HCT116 (cell line): ENCODE results near the gene CCDC183.
"Not testable (repeated sequence)": the region's sequence is repeated elsewhere in the genome, so short reads cannot be mapped to it uniquely, and the experiment has no call there.

Source experiments
- CEBPB ChIP-seq: IDR thresholded peaks from 2 replicates; pipeline ENCODE4 v1.6.1; 2012; ENCODE audit warnings: low read depth
- CTCF ChIP-seq, 3 experiments: fragments of 200-600 bp in 1 of 3; sonication (generic) in 1 of 3; IDR thresholded peaks in 2 of 3; conservative IDR thresholded peaks in 1 of 3; 2 replicates each; pipeline ENCODE4 v1.5.1; 2012 to 2017; ENCODE audit warnings: low read depth in 2 of 3, low read length in 2 of 3, antibody characterized with exemption in 1 of 3, borderline replicate concordance in 1 of 3, control low read depth in 1 of 3, mild to moderate bottlenecking in 1 of 3, mixed read lengths in 1 of 3, mixed run types in 1 of 3, moderate library complexity in 1 of 3; ENCODE audit not compliant: insufficient read depth in 1 of 3
- EZH2 ChIP-seq: fragments of 200-600 bp; sonication (generic); IDR thresholded peaks from 2 replicates; pipeline ENCODE4 v1.6.1; 2017; ENCODE audit warnings: antibody characterized with exemption, mixed run types
- JUND ChIP-seq: IDR thresholded peaks from 2 replicates; pipeline ENCODE4 v1.6.1; 2012
- POLR2A ChIP-seq: IDR thresholded peaks from 2 replicates; pipeline ENCODE4 v1.7.0; 2011; ENCODE audit warnings: borderline replicate concordance; ENCODE audit not compliant: insufficient read depth, insufficient read length; ENCODE audit errors: extremely low read depth
- REST ChIP-seq: IDR thresholded peaks from 2 replicates; pipeline ENCODE4 v1.6.1; 2012; ENCODE audit warnings: low read depth
- SIN3A ChIP-seq: IDR thresholded peaks from 2 replicates; pipeline ENCODE4 v1.6.1; 2012; ENCODE audit warnings: low read depth
- SRF ChIP-seq: IDR thresholded peaks from 2 replicates; pipeline ENCODE4 v1.6.1; 2012; ENCODE audit warnings: low read depth

- TF ChIP-seq SRF; POLR2A; SIN3A; CEBPB; CTCF (IDR thresholded peaks at IDR 0.05 in 2 of 3, conservative IDR thresholded peaks at IDR 0.05 in 1 of 3; ENCODE audit: borderline replicate concordance in 1 of 3, insufficient read depth in 1 of 3, low read depth in 2 of 3, low read length in 2 of 3); REST; JUND; EZH2: not testable (repeated sequence)
Measured at GRCh38 chr9:136785565-136786355, 10.4 kb upstream of the CCDC183 start.
